Lower leg skin (tissue), 4 donors: ENCODE data around the gene ZNF627. TPM values are rescaled to one million over a fixed set of nuclear protein-coding genes. Genes with fewer than 3 reads are reported as not detected.

Source experiments
- DNase-seq, 2 donors: peaks; one replicate each; pipeline ENCODE4 v3.0.0-alpha.2; 2019; ENCODE audit warnings: low spot score in 2 of 2
- H3K4me3 ChIP-seq: fragments of 200-600 bp; sonication (generic); 2 replicates; pipeline ENCODE4 v1.5.1; 2017; ENCODE audit warnings: mild to moderate bottlenecking, low read depth; ENCODE audit not compliant: poor library complexity, severe bottlenecking
- POLR2A ChIP-seq, 2 donors: fragments of 450-650 bp; IDR thresholded peaks; one replicate each; pipeline ENCODE4 v1.6.1; 2016 to 2017; ENCODE audit warnings: antibody characterized with exemption in 2 of 2, mild to moderate bottlenecking in 1 of 2, moderate library complexity in 1 of 2
- WGBS, 2 donors: methylation state at CpG; one replicate each; pipeline ENCODE4 v1.1.5; 2018; 5-methylcytosine and 5-hydroxymethylcytosine counted together
- intact Hi-C: fragments of 100-400 bp; cut with DNase I; formaldehyde crosslinking; loops from one replicate; pipeline ENCODE4 v1.15.0; 2023; ENCODE audit warnings: low total_unique reads
- total RNA-seq, 4 donors: library from RNA; depleted of rRNA; stranded (reverse); fragments of >200 nt; gene quantifications; one replicate each; pipeline ENCODE4 v1.1.0, GENCODE V29; 2016
- TF ChIP-seq, protein P1 (sequence below), 3 donors: fragments of 450-650 bp; IDR thresholded peaks; one replicate each; pipeline ENCODE4 v1.5.1; 2016; ENCODE audit warnings: antibody characterized with exemption in 3 of 3, mild to moderate bottlenecking in 3 of 3, moderate library complexity in 2 of 3

ZNF627 gene
- total RNA-seq, 4 donors from 2014 or later = 8.6 to 12.1 (median 11.2) TPM

DNA sequence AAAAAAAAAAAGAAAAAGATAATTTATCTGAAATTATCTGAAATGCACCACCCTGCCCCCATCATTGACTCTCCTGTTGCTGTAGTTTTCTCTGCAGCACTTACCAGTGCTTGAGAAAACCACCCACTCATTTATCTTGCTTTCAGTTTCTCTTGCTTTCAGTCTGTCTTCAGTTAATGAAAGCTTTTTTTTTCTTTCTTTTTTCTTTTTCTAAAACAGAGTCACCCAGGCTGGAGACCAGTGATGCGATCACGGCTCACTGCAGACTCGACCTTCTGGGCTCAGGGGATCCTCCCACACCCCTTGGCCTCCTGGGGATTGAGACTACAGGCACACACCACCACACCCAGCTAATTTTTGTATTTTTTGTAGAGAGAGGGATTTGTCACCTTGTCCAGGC is 15.5 kb upstream of the ZNF627 start:
- H3K4me3 ChIP-seq = no peak overlapping the region
- intact Hi-C loops = loop anchor here (10.0 kb wide), 1 partner anchor 87 kb away; no protein-coding TSS in a partner anchor
- no peak for TF ChIP-seq POLR2A (IDR thresholded peaks at IDR 0.05)
- no peak for DNase-seq
- WGBS, 2 donors = 32 to 41% methylated on average over 3 of the region's 3 CpGs

DNA sequence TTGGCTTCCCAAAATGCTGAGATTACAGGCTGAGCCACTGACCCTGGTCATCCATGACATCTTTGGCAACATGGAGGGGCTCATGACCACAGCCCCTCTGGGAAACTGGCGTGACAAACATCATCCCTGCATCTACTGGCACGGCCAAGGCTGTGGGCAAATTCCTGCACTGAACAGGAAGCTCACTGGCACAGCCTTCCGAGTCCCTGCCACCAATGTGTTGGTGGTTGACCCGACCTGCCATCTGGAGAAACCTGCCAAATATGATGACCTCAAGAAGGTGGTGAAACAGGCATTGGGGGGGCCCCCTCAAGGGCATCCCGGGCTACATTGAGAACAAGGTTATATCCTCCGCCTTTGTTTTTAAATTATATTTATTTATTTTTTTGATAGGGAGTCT is 11.0 kb upstream of the ZNF627 start:
- no peak for TF ChIP-seq POLR2A (IDR thresholded peaks at IDR 0.05)
- TF ChIP-seq, protein P1, sequence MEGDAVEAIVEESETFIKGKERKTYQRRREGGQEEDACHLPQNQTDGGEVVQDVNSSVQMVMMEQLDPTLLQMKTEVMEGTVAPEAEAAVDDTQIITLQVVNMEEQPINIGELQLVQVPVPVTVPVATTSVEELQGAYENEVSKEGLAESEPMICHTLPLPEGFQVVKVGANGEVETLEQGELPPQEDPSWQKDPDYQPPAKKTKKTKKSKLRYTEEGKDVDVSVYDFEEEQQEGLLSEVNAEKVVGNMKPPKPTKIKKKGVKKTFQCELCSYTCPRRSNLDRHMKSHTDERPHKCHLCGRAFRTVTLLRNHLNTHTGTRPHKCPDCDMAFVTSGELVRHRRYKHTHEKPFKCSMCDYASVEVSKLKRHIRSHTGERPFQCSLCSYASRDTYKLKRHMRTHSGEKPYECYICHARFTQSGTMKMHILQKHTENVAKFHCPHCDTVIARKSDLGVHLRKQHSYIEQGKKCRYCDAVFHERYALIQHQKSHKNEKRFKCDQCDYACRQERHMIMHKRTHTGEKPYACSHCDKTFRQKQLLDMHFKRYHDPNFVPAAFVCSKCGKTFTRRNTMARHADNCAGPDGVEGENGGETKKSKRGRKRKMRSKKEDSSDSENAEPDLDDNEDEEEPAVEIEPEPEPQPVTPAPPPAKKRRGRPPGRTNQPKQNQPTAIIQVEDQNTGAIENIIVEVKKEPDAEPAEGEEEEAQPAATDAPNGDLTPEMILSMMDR (IDR thresholded peaks at IDR 0.05) = no peak
- H3K4me3 ChIP-seq = no peak overlapping the region
- no peak for DNase-seq
- 68 to 77% methylated on average over 6 of the region's 6 CpGs for WGBS, 2 donors
- intact Hi-C loops = loop anchor here (10.0 kb wide), 1 partner anchor 92 kb away; no protein-coding TSS in a partner anchor

DNA sequence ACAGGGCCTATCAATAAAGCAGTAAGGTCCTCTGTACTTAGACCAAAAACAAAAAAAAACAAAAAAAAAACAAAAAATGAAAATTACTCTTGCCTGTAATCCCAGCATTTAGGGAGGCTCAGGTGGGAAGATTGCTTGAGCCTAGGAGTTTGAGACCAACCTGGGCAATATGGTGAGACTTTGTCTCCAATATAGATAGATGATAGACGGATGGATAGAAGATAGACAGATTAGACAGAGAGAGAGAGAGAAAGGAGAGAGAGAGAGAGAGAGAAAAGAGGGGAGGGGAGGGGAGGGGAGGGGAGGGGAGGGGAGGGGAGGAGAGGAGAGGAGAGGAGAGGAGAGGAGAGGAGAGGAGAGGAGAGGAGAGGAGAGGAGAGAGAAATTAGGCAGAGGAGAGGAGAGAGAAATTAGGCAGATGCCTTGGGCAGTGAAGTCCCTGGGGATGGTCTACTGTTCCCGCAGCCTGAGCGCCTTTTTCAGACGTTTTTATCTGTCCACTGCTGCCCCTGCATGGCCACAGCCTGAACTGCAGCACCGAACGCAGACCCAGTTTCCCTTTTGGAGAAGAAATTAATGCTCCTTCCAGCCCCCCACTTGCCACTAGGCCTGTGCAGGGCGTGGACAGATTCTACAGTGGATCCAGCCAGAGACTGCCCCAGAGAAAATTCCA is 9.8 kb upstream of the ZNF627 start:
- TF ChIP-seq, protein P1 (IDR thresholded peaks at IDR 0.05) = peak in 1 of 3 donors; percentile 87
- no peak for TF ChIP-seq POLR2A (IDR thresholded peaks at IDR 0.05)
- WGBS, 2 donors = 1 to 2% methylated on average over 7 of the region's 7 CpGs
- no peak overlapping the region for H3K4me3 ChIP-seq
- intact Hi-C loops = loop anchor here (10.0 kb wide), 1 partner anchor 93 kb away; no protein-coding TSS in a partner anchor
- DNase-seq = peak; percentile 65 to 93

DNA sequence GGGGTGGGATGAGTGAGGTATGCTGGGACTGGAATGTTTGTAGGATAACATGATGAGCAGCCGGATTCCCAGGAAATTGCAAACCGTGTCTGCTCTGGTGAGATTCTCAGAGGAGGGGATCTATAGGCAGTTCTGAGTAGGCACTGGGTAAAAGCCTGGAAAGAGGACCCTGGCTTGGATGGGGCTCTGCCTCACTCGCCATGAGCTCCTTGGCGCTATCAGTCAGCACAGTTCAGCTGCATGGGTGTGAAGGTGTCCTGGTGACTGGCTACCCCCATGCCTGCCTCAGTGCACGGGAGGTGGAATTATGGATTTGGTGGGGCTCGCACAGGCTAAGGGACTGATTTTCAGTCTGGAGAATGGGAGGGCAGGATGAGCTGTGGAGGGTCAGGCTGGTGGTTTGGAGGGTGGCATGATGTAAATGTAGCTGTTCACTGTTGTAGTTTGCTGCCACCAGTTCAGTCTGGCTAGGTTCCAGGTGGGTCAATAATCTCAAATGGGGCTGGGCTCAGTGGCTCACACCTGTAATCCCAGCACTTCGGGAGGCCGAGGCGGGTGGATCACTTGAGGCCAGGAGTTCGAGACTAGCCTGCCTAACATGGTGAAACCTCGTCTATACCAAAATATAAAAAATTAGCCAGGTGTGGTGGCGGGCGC is 9.2 kb upstream of the ZNF627 start:
- WGBS, 2 donors = 60 to 64% methylated on average over 13 of the region's 13 CpGs
- TF ChIP-seq POLR2A (IDR thresholded peaks at IDR 0.05) = no peak
- TF ChIP-seq, protein P1 (IDR thresholded peaks at IDR 0.05) = no peak
- no peak for DNase-seq
- intact Hi-C loops = loop anchor here (10.0 kb wide), 1 partner anchor 93 kb away; no protein-coding TSS in a partner anchor
- H3K4me3 ChIP-seq = no peak overlapping the region

DNA sequence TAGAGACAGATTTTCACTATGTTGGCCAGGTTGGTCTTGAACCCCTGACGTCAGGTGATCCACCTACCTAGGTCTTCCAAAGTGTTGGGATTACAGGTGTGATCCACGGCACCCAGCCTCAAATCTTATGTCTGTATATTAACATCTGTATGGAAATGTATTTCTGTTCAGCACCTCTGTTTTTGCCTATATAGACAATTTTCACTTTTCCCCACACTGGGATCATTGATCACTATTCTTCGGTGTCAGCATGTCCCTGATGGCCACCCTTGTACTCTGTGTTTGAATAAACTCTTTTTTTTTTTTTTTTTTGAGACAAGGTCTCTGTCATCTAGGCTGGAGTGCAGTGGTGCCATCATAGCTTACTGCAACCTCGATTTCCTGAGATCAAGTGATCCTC is 3.2 kb upstream of the ZNF627 start:
- 85 to 88% methylated on average over 4 of the region's 4 CpGs for WGBS, 2 donors
- TF ChIP-seq, protein P1 (IDR thresholded peaks at IDR 0.05) = no peak
- no peak for TF ChIP-seq POLR2A (IDR thresholded peaks at IDR 0.05)
- no peak for DNase-seq
- H3K4me3 ChIP-seq = no peak overlapping the region
- intact Hi-C loops = no loop called here

DNA sequence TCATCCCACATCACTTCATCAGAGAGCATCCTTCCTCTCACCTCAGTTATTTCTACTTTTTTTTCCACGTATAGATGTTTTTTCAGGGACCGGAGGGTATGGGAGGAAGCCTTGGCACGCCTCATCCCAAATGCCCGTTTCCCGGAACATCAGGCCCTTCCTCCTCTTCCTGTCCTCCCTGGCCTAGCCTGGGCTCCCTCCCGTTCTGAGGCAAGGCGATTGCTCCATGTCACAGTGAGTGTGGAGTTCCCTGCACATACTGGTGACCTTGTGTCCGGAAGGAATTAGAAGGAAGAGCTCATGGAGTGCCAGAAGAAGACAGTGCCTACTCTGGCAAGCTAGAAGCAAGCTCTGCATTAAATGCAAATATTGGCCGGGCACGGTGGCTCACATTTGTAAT is 1.1 kb upstream of the ZNF627 start:
- TF ChIP-seq, protein P1 (IDR thresholded peaks at IDR 0.05) = no peak
- TF ChIP-seq POLR2A (IDR thresholded peaks at IDR 0.05) = no peak
- H3K4me3 ChIP-seq = no peak overlapping the region
- intact Hi-C loops = no loop called here
- no peak for DNase-seq
- 85 to 88% methylated on average over 10 of the region's 10 CpGs for WGBS, 2 donors
